ACC112 (cell line): ENCODE results near the gene RPP40.
"Not testable (repeated sequence)": the region's sequence is repeated elsewhere in the genome, so short reads cannot be mapped to it uniquely, and the experiment has no call there.

Source experiments
- H2AFZ ChIP-seq: fragments of 200-600 bp; sonication (generic); one replicate; pipeline ENCODE4 v1.6.0; 2017; ENCODE audit warnings: antibody characterized with exemption, low read length; ENCODE audit not compliant: unreplicated experiment
- H3K27ac ChIP-seq: fragments of 200-600 bp; sonication (generic); 2 replicates; pipeline ENCODE4 v1.5.1; 2014; ENCODE audit warnings: low read depth, mild to moderate bottlenecking, antibody characterized with exemption, low read length, moderate library complexity
- H3K27me3 ChIP-seq: fragments of 200-600 bp; sonication (generic); 2 replicates; pipeline ENCODE4 v1.6.1; 2014; ENCODE audit warnings: mild to moderate bottlenecking, antibody characterized with exemption, low read length, moderate library complexity, mixed read lengths; ENCODE audit not compliant: insufficient read depth
- H3K36me3 ChIP-seq: fragments of 200-600 bp; sonication (generic); 2 replicates; pipeline ENCODE4 v1.6.1; 2016; ENCODE audit warnings: mild to moderate bottlenecking, antibody characterized with exemption, low read length, moderate library complexity, mixed read lengths; ENCODE audit not compliant: insufficient read depth
- H3K4me1 ChIP-seq: fragments of 200-600 bp; sonication (generic); one replicate; pipeline ENCODE4 v1.6.1; 2016; ENCODE audit warnings: low read length, mixed read lengths; ENCODE audit not compliant: insufficient read depth, unreplicated experiment, control insufficient read depth
- H3K4me3 ChIP-seq: fragments of 200-600 bp; sonication (generic); 2 replicates; pipeline ENCODE4 v1.5.1; 2014; ENCODE audit warnings: mild to moderate bottlenecking, low read depth, low read length
- H3K79me2 ChIP-seq: fragments of 200-600 bp; sonication (generic); one replicate; pipeline ENCODE4 v1.6.0; 2016; ENCODE audit warnings: low read length; ENCODE audit not compliant: control insufficient read depth, unreplicated experiment, insufficient read depth

The RPP40 gene

DNA sequence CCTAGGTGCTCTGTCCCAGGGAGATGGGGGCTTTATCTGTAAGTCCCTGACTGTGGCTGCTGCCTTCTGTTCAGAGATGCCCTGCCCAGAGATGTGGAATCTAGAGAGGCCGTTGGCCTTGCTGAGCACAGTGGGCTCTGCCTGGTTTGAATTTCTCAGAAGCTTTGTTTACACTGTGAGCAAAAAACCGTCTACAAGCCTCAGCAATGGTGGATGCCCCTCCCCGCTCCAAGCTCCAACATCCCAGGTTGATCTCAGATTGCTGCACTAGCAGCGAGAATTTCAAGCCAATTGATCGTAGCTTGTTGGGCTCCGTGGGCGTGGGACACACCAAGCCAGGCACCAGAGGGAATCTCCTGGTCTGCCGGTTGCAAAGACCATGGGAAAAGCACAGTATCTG, 16.3 kb upstream of the RPP40 start:
- Histone ChIP-seq H2AFZ (no peak overlapping the region), H3K4me1 (no peaks in the 10 kb centered on the region), H3K4me3 (no peak overlapping the region), H3K27me3 (no peaks in the 10 kb centered on the region), H3K27ac (no peak overlapping the region), H3K79me2 (no peaks in the 10 kb centered on the region), H3K36me3 (no peaks in the 10 kb centered on the region)

DNA sequence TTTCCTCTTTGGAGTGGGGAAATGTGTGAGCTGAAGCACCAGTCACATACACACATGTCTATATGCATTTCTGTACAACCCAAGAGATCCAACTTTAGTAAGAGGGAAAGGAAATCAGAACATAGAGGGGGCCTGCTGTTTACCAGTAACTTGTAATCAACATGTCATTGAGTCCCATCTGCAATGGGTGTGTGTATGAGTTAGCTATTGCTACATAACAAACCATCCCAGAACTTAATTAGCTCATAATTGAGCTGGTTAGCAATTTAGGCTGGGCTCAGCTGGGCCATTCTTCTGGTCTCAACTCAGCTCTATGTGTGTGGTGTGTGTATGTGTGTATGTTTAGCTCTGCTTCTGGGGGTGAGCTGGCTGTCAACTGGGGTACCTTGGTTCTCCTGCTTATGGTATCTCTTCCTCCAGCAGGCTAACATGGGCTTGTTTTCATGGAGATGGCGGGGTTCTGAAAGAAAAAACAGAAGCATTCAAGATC, 10.3 kb upstream of the RPP40 start:
- no peak overlapping the region for H3K27ac ChIP-seq
- H3K4me3 ChIP-seq: no peak overlapping the region
- no peaks in the 10 kb centered on the region for H3K36me3 ChIP-seq
- no peaks in the 10 kb centered on the region for H3K4me1 ChIP-seq
- H3K79me2 ChIP-seq: no peaks in the 10 kb centered on the region
- H2AFZ ChIP-seq: no peak overlapping the region
- no peaks in the 10 kb centered on the region for H3K27me3 ChIP-seq

- no peaks in the 10 kb centered on the region for H3K27me3 ChIP-seq
- no peak overlapping the region for H3K4me3 ChIP-seq
- H3K79me2 ChIP-seq: no peaks in the 10 kb centered on the region
- H3K27ac ChIP-seq: no peak overlapping the region
- H2AFZ ChIP-seq: no peak overlapping the region
- no peaks in the 10 kb centered on the region for H3K4me1 ChIP-seq
- no peaks in the 10 kb centered on the region for H3K36me3 ChIP-seq
These were observed 8.7 kb upstream of the RPP40 start for GRCh38 chr6:5012519-5012918.

DNA sequence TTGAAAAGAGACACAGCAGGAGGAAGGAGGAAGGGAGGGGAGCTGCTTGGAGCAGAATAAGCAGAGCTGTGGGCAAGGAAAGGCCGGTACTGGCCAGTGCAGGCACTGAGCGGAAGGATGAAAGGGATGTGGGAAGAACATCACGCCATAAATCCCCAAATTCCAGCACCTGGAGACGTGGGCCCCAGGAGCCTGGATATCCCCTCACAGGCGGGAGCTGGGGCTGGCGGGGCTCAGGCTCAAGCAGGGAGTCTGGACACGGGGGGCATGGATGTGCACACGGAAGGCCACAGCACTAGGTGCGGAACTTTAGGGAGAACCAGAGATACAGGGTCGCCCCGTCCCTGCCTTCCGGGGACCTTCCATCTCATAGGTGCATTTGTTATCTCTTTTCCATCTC, 7.5 kb upstream of the RPP40 start:
- no peaks in the 10 kb centered on the region for H3K27me3 ChIP-seq

DNA sequence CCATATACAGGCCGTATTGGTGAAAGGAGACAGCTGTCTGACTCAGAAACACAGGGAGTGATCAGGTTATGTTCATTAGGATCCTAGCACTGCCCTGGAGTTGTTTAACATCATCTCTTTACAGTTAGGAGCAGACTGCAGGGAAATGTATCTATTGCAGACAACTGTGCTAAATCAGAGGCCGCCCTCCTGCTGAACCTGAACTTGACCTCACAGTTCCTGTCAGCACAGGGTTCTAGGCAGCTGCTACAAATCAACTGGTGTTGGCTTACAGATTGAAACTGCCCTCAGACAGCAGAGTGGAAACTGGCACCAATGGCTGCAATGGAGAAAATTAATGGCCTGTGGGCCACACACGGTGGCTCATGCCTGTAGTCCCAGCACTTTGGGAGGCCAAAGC, 3.7 kb upstream of the RPP40 start:
- Histone ChIP-seq H3K4me3 (no peak overlapping the region), H3K79me2 (no peaks in the 10 kb centered on the region), H3K27me3 (no peaks in the 10 kb centered on the region), H3K36me3 (no peaks in the 10 kb centered on the region), H2AFZ (no peak overlapping the region), H3K27ac (no peak overlapping the region), H3K4me1 (peaks cover 5% of the 10 kb centered on the region)

More for the DNA sequence above, 7.5 kb upstream of the RPP40 start:
- no peak overlapping the region for H2AFZ ChIP-seq
- H3K4me3 ChIP-seq: no peak overlapping the region
- no peak overlapping the region for H3K27ac ChIP-seq
- no peaks in the 10 kb centered on the region for H3K79me2 ChIP-seq
- H3K4me1 ChIP-seq: no peaks in the 10 kb centered on the region
- H3K36me3 ChIP-seq: no peaks in the 10 kb centered on the region

GRCh38 chr6:5006222-5006621, 2.4 kb upstream of the RPP40 start:
- H3K27me3 ChIP-seq: no peaks in the 10 kb centered on the region
- H2AFZ ChIP-seq: no peak overlapping the region
- peaks cover 7% of the 10 kb centered on the region; the same call in 1 of the 2 replicates for H3K36me3 ChIP-seq
- peaks cover 5% of the 10 kb centered on the region for H3K4me1 ChIP-seq
- H3K27ac ChIP-seq: no peak overlapping the region
- no peak overlapping the region for H3K4me3 ChIP-seq
- no peaks in the 10 kb centered on the region for H3K79me2 ChIP-seq

GRCh38 chr6:5005038-5005433, 1.2 kb upstream of the RPP40 start:
- not testable (repeated sequence) for H3K4me1 ChIP-seq, H2AFZ ChIP-seq

DNA sequence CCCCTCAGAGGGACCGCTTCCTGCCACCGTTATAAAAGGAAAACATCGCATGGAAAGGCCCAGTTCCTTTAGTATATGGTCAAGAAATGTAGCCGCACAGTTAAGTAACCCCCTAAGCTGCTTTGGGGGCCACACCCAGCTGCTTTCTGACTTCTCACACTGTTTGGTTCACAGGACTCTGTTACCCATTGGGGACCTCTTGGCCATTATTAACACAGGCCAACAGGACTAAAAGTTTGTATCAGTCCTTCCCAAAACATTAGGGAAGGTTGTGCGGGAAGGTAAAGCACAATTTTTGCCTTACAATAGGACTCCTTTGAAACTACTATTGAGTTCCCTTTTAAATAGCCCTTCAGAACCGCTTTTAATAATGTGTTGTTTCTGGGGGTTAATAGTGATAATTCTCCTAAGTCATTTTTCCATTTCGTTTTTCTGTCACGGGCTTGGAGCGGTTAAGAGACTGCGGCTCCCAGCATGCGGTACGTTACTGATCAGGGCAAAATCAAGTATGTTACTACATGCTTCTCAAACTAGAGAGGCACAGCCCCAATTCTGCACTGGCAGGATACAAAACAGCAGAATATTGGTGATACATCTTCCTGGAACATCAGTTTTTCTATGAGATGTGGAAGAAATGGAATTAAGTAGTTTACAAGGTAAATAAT, 668 bp upstream of the RPP40 start:
- H3K36me3 ChIP-seq: peaks cover 11% of the 10 kb centered on the region
- peak overlapping the region; percentile 87 for H3K4me3 ChIP-seq
- H3K79me2 ChIP-seq: no peaks in the 10 kb centered on the region
- no peaks in the 10 kb centered on the region for H3K27me3 ChIP-seq
- H3K4me1 ChIP-seq: peaks cover 5% of the 10 kb centered on the region
- peak overlapping the region; percentile 99 for H2AFZ ChIP-seq
- peak overlapping the region; percentile 59 for H3K27ac ChIP-seq

More at GRCh38 chr6:5005038-5005433, 1.2 kb upstream of the RPP40 start:
- peak overlapping the region; percentile 87; the same call in 1 of the 2 replicates for H3K4me3 ChIP-seq
- not testable (repeated sequence) for H3K27ac ChIP-seq, H3K79me2 ChIP-seq, H3K27me3 ChIP-seq, H3K36me3 ChIP-seq

DNA sequence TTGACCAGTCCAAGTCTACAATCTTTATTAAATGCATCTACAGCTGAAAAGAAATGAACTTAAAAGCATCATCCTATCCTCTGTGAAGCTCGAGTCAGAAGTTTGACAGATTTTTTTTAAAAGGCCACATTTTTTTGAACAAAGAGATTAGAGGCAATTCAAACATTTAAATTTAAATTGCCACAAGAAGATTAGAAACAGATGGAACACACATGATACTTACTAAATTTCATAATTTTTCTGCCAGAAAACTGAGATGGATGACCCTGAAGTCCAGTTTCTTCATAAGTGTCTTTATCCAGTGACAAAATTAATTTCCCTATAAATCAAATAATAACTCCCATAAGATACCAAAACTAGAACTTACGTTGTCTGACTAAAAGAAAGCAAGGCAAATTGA, 4.3 kb downstream of the RPP40 start:
- Histone ChIP-seq H3K27me3 (no peaks in the 10 kb centered on the region), H3K79me2 (no peaks in the 10 kb centered on the region), H3K4me1 (peaks cover 3% of the 10 kb centered on the region), H3K4me3 (no peak overlapping the region), H2AFZ (no peak overlapping the region), H3K27ac (no peak overlapping the region), H3K36me3 (peaks cover 21% of the 10 kb centered on the region)

DNA sequence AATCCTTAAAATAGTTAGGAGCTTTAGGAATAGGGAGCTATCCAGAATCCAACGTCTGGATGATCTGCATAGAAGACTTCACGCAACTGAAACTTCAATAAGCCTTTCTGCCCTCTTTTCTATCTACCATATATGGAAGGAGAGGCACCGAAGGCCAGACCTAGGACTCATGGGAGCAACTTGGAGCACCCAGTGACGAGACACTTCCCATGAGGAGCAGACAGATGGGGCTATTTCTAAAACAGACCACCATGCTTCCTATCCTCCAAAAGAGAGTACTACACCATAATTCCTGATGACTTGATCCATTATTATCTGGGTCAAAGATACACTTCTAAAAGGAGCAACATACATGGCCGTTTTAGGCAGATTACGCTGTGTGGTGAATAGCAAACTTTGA, 6.0 kb downstream of the RPP40 start:
- Histone ChIP-seq H3K36me3 (peaks cover 21% of the 10 kb centered on the region), H2AFZ (no peak overlapping the region), H3K27me3 (no peaks in the 10 kb centered on the region), H3K4me1 (no peaks in the 10 kb centered on the region), H3K4me3 (no peak overlapping the region), H3K79me2 (no peaks in the 10 kb centered on the region), H3K27ac (no peak overlapping the region)

DNA sequence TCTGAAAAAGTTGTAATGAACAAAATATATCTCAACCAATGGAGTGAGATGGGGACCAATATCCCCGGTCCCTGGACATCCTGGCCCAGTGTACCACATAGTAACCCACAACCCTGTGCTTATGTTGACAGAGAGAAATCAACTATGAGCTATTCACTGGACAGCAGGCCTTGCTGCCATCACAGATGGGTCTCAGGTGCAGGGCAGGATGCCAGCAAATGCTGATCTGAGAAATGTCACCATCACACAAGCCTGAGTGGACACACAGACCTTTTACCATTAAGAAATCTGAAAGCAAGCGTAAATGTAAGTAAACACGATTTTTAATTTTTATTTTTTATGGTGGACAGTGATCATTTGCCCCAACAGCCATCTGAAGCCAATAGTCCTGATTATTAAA, 9.1 kb downstream of the RPP40 start:
- peaks cover 13% of the 10 kb centered on the region for H3K36me3 ChIP-seq
- H3K4me3 ChIP-seq: no peak overlapping the region
- no peaks in the 10 kb centered on the region for H3K79me2 ChIP-seq
- no peak overlapping the region for H3K27ac ChIP-seq
- H3K4me1 ChIP-seq: no peaks in the 10 kb centered on the region
- H2AFZ ChIP-seq: no peak overlapping the region
- no peaks in the 10 kb centered on the region for H3K27me3 ChIP-seq
